Measurements from ENCODE around the gene WDR36.

The WDR36 gene

GRCh38 chr5:111092062-111092853, at the start of gene WDR36:
Gene WDR36 (plus strand): TSS chr5:111092348. CDS start chr5:111092457, 109 bp downstream.
- DNase-seq: peak; percentile 83 to 89

GRCh38 chr5:111043712-111044506, 48.2 kb upstream of the WDR36 start:
- DNase-seq: no peak

GRCh38 chr5:111058064-111058463, 34.1 kb upstream of the WDR36 start:
- DNase-seq: no peak

GRCh38 chr5:111060169-111060568, 32.0 kb upstream of the WDR36 start:
- DNase-seq: no peak

- DNase-seq: no peak
These were observed 30.5 kb upstream of the WDR36 start for GRCh38 chr5:111061618-111062017.

- peak; percentile 7 to 10 for DNase-seq
These were observed 28.3 kb upstream of the WDR36 start for GRCh38 chr5:111063709-111064322.

- no peak for DNase-seq
These were observed 25.7 kb upstream of the WDR36 start for GRCh38 chr5:111066261-111066938.

GRCh38 chr5:111068213-111068612, 23.9 kb upstream of the WDR36 start:
- DNase-seq: no peak

- DNase-seq: no peak
These were observed 22.3 kb upstream of the WDR36 start for GRCh38 chr5:111069839-111070238.

- DNase-seq: no peak
These were observed 21.6 kb upstream of the WDR36 start for GRCh38 chr5:111070272-111071134.

GRCh38 chr5:111071413-111071812, 20.7 kb upstream of the WDR36 start, which contains the start of gene TSLP:
Gene TSLP (plus strand): TSS chr5:111071713. CDS start chr5:111071891, 178 bp downstream.
- no peak for DNase-seq

GRCh38 chr5:111072949-111073682, 19.0 kb upstream of the WDR36 start:
- DNase-seq: no peak

- DNase-seq: no peak
These were observed 17.9 kb upstream of the WDR36 start for GRCh38 chr5:111074244-111074643.

- DNase-seq: no peak
These were observed 16.6 kb upstream of the WDR36 start for GRCh38 chr5:111075520-111075919.

GRCh38 chr5:111076091-111076490, 16.1 kb upstream of the WDR36 start:
- DNase-seq: no peak

GRCh38 chr5:111077678-111078077, 14.5 kb upstream of the WDR36 start:
- DNase-seq: no peak

GRCh38 chr5:111079846-111080245, 12.3 kb upstream of the WDR36 start:
- no peak for DNase-seq

- DNase-seq: no peak
These were observed 8.8 kb upstream of the WDR36 start for GRCh38 chr5:111083323-111083722.

GRCh38 chr5:111095982-111096381, 3.8 kb downstream of the WDR36 start:
- DNase-seq: no peak

GRCh38 chr5:111099058-111099778, 7.1 kb downstream of the WDR36 start:
- no peak for DNase-seq
